T-helper 17 cell (primary cell): ENCODE data around the gene FHOD3. TPM values are rescaled to one million over a fixed set of nuclear protein-coding genes. Genes with fewer than 3 reads are reported as not detected.
A peak's percentile ranks its signal among the peaks of the same experiment; 100 is the strongest.

Source experiments
- ATAC-seq: fragments of 150-1000 bp; cut with Tn5 transposase; 2 replicates; pipeline ENCODE4 v1.10.0; 2021; ENCODE audit warnings: mild to moderate bottlenecking, moderate library complexity
- DNase-seq, 3 donors: peaks; one replicate each; pipeline versions ENCODE4 v3.0.0 to v3.0.0-alpha.2; 2020 to 2021
- H3K9me3 ChIP-seq: one replicate; pipeline ENCODE4 v1.7.0; 2013; ENCODE audit warnings: low read length, mild to moderate bottlenecking; ENCODE audit not compliant: control insufficient read depth, poor library complexity, severe bottlenecking
- H3K27ac Mint-ChIP-seq: one replicate; pipeline ENCODE4 v1.8.0; 2022; ENCODE audit warnings: mild to moderate bottlenecking, moderate library complexity, mixed read lengths
- H3K27me3 Mint-ChIP-seq: one replicate; pipeline ENCODE4 v1.8.0; 2022; ENCODE audit warnings: mixed read lengths
- H3K36me3 Mint-ChIP-seq: one replicate; pipeline ENCODE4 v1.8.0; 2022; ENCODE audit warnings: low read depth, mixed read lengths
- H3K4me1 Mint-ChIP-seq: one replicate; pipeline ENCODE4 v1.8.0; 2022; ENCODE audit warnings: mild to moderate bottlenecking, mixed read lengths
- H3K4me3 Mint-ChIP-seq: one replicate; pipeline ENCODE4 v1.8.0; 2022; ENCODE audit warnings: mild to moderate bottlenecking, moderate library complexity, mixed read lengths
- total RNA-seq, 4 donors: library from RNA in 2 of 4; stranded (reverse) in 2 of 4; gene quantifications; one replicate each; pipeline ENCODE4 v1.2.3 and lab custom pipeline; 2022 to 2026

The FHOD3 gene
- total RNA-seq, 2 donors from 2014 or later = not detected

GRCh38 chr18:36828157-36828629, 530.7 kb downstream of the FHOD3 start:
- no peaks in the 10 kb centered on the region for H3K9me3 ChIP-seq
- peak overlapping the region; percentile 97 for H3K4me3 Mint-ChIP-seq
- no peaks in the 10 kb centered on the region for H3K36me3 Mint-ChIP-seq
- no peak for ATAC-seq
- H3K4me1 Mint-ChIP-seq = peaks cover 28% of the 10 kb centered on the region
- DNase-seq = peak in 1 of 3 donors; percentile 15
- H3K27me3 Mint-ChIP-seq = no peaks in the 10 kb centered on the region
- H3K27ac Mint-ChIP-seq = peak overlapping the region; percentile 91

- Mint-ChIP-seq H3K27me3 (no peaks in the 10 kb centered on the region), H3K36me3 (no peaks in the 10 kb centered on the region), H3K27ac (peak within 1 kb of the TSS; percentile 91), H3K4me3 (peak within 1 kb of the TSS; percentile 97), H3K4me1 (peaks cover 31% of the 10 kb centered on the region)
- H3K9me3 ChIP-seq = no peaks in the 10 kb centered on the region
- ATAC-seq (peak; percentile 93), DNase-seq (peak; percentile 79 to 91 (median 87))
Measured at GRCh38 chr18:36828630-36829361, 531.3 kb downstream of the FHOD3 start, which contains the start of the genes KIAA1328 and TPGS2. Gene KIAA1328, plus strand, starts transcription at chr18:36829127. Its CDS starts 12 bp downstream, at chr18:36829139. Gene TPGS2, minus strand, starts transcription at chr18:36829002. Its CDS starts 235 bp downstream, at chr18:36828767.

Other genes starting within 250 kb of the FHOD3 start
- 10 to 100 TPM; 14.9 to 20.5 TPM for gene RPRD1A, start 230.2 kb upstream of the FHOD3 start, total RNA-seq
- gene SLC39A6, start 168.4 kb upstream of the FHOD3 start, total RNA-seq = 10 to 100 TPM; 14.4 to 16.3 TPM
- 100 to 1,000 TPM; 147 to 152 TPM for gene ELP2, start 167.8 kb upstream of the FHOD3 start, total RNA-seq
- gene MOCOS, start 110.2 kb upstream of the FHOD3 start, total RNA-seq = under 1 TPM in 1 of 2 donors, not detected in 1; 0.30 TPM